ENCODE measurements around the gene RAD21L1.

The RAD21L1 gene

DNA sequence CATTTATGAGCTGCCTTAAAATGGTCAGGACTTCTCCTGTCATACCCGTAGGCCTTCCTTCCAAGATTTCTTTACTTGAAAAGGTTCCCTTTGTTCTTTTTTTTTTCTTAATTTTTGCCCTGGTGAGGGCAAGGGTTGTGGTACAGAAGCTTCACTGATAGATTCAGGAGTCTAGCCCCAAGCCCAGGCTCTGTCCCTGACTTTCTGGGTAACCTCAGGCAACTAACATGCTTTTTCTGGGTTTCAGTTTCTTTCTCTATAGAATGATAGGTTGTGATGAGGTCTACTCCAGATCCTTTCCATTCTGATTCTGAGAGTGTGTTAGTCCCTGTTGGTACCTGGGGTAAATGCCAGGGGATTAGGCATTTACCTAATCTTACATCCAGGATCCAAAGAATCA, 61.5 kb downstream of the RAD21L1 start:
- TF ChIP-seq EZH2phosphoT487 (conservative IDR thresholded peaks at IDR 0.05; ENCODE audit: low read length) = no peak
- TF ChIP-seq, protein P1, sequence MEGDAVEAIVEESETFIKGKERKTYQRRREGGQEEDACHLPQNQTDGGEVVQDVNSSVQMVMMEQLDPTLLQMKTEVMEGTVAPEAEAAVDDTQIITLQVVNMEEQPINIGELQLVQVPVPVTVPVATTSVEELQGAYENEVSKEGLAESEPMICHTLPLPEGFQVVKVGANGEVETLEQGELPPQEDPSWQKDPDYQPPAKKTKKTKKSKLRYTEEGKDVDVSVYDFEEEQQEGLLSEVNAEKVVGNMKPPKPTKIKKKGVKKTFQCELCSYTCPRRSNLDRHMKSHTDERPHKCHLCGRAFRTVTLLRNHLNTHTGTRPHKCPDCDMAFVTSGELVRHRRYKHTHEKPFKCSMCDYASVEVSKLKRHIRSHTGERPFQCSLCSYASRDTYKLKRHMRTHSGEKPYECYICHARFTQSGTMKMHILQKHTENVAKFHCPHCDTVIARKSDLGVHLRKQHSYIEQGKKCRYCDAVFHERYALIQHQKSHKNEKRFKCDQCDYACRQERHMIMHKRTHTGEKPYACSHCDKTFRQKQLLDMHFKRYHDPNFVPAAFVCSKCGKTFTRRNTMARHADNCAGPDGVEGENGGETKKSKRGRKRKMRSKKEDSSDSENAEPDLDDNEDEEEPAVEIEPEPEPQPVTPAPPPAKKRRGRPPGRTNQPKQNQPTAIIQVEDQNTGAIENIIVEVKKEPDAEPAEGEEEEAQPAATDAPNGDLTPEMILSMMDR (IDR thresholded peaks at IDR 0.05; ENCODE audit: insufficient read depth, low read length, poor library complexity, severe bottlenecking) = no peak
- Histone ChIP-seq H3F3A (ENCODE audit: insufficient read depth) (no peaks in the 10 kb centered on the region), H3K27me3 (ENCODE audit: low read length) (no peaks in the 10 kb centered on the region), H3K9me2 (replicated peaks; ENCODE audit: insufficient read depth, low read length) (no peaks in the 10 kb centered on the region), H3K9ac (ENCODE audit: low read length) (no peak overlapping the region), H3K4me3 (ENCODE audit: insufficient read depth, low read length, poor library complexity, severe bottlenecking) (no peak overlapping the region), H3K9me3 (ENCODE audit: insufficient read depth, low read length) (no peaks in the 10 kb centered on the region), H3K36me3 (ENCODE audit: low read length) (no peaks in the 10 kb centered on the region), H2AFZ (ENCODE audit: low read depth, low read length, severe bottlenecking) (no peak overlapping the region), H3K27ac (ENCODE audit: low read depth, low read length) (no peak overlapping the region), H4K20me1 (ENCODE audit: low read depth, low read length) (no peaks in the 10 kb centered on the region), H3K79me2 (ENCODE audit: insufficient read depth, low read length) (no peaks in the 10 kb centered on the region), H3K4me2 (ENCODE audit: low read depth, low read length, poor library complexity, severe bottlenecking) (no peak overlapping the region)

DNA sequence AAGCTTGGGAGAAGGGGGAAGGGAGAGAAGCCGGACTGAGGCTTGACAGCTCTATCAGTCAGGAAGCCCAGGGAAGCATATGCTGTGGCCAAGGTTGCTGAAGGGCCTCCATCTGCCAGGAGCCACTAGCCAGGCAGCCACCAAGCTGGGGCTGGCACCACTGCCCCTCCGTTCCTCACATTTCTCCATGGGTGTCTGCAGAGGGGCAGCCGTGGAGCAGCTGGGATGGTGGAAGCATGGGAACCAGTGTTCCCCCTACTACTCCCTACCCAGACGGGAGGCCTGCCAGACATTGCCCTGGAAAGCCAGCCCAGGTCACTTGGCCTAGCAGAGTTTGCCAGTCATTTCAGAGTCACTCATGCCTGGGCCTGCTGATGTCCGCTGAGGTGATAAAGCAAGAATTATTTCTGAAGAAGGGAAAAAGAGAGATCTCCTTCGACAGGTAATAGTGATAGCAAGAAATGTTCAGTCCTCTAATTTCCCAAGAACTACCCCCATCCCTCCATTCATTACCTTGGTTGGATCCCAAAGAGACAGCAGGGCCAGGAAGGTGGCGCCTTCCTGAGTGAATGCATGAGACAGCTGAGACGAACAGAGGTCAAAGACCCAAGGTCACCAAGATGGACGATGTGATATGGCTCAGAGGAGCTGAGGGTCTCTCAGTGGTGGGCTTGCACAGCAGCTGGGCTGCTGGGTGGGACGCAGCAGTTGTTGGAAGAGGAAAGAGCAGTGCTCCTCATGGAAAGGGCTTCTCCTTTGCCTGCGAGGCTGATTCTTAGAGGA, 62.1 kb downstream of the RAD21L1 start:
- Histone ChIP-seq H3K27ac (ENCODE audit: low read depth, low read length) (no peak overlapping the region), H3K27me3 (ENCODE audit: low read length) (no peaks in the 10 kb centered on the region), H3K4me3 (ENCODE audit: insufficient read depth, low read length, poor library complexity, severe bottlenecking) (no peak overlapping the region), H4K20me1 (ENCODE audit: low read depth, low read length) (no peaks in the 10 kb centered on the region), H3F3A (ENCODE audit: insufficient read depth) (no peaks in the 10 kb centered on the region), H2AFZ (ENCODE audit: low read depth, low read length, severe bottlenecking) (no peak overlapping the region), H3K9me3 (ENCODE audit: insufficient read depth, low read length) (no peaks in the 10 kb centered on the region), H3K36me3 (ENCODE audit: low read length) (no peaks in the 10 kb centered on the region), H3K9ac (ENCODE audit: low read length) (no peak overlapping the region), H3K4me2 (ENCODE audit: low read depth, low read length, poor library complexity, severe bottlenecking) (no peak overlapping the region), H3K9me2 (replicated peaks; ENCODE audit: insufficient read depth, low read length) (no peaks in the 10 kb centered on the region), H3K79me2 (ENCODE audit: insufficient read depth, low read length) (no peaks in the 10 kb centered on the region)
- TF ChIP-seq, protein P1 (IDR thresholded peaks at IDR 0.05; ENCODE audit: insufficient read depth, low read length, poor library complexity, severe bottlenecking) = no peak
- no peak for TF ChIP-seq EZH2phosphoT487 (conservative IDR thresholded peaks at IDR 0.05; ENCODE audit: low read length)

DNA sequence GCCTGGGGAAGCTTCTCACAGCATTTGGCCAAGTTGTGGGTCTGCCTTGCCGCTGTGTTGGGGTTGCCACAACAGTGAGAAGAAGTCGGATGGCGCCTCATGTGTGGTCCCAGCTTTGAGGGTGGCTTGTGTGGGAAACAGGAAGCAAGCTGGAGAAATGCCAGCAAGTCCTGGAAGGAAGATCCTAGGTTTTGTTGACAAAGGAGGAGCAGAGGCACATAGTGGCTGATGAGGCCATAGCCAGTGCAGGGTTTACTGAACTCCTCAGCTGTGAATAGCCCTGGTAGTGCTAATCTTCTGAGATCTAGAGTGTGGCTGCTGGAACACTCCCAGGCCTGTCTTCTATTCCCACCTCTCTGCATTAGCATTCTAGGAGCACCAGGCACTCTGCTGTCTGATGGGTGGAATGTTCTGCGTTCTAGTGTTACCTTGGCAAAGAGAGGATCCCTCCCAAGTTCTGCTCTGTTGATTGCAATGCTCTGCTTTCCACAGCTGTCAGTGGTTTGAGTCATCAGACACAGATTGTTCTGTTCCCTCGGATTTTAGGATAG, 65.4 kb downstream of the RAD21L1 start:
- TF ChIP-seq EZH2phosphoT487 (conservative IDR thresholded peaks at IDR 0.05; ENCODE audit: low read length) = no peak
- TF ChIP-seq, protein P1 (IDR thresholded peaks at IDR 0.05; ENCODE audit: insufficient read depth, low read length, poor library complexity, severe bottlenecking) = no peak
- no peaks in the 10 kb centered on the region for H3K9me2 ChIP-seq (replicated peaks; ENCODE audit: insufficient read depth, low read length)
- no peak overlapping the region for H3K4me2 ChIP-seq (ENCODE audit: low read depth, low read length, poor library complexity, severe bottlenecking)
- H3K27ac ChIP-seq (ENCODE audit: low read depth, low read length) = no peak overlapping the region
- no peaks in the 10 kb centered on the region for H3F3A ChIP-seq (ENCODE audit: insufficient read depth)
- H3K9ac ChIP-seq (ENCODE audit: low read length) = no peak overlapping the region
- no peaks in the 10 kb centered on the region for H3K9me3 ChIP-seq (ENCODE audit: insufficient read depth, low read length)
- H3K79me2 ChIP-seq (ENCODE audit: insufficient read depth, low read length) = no peaks in the 10 kb centered on the region
- no peaks in the 10 kb centered on the region for H3K27me3 ChIP-seq (ENCODE audit: low read length)
- no peak overlapping the region for H2AFZ ChIP-seq (ENCODE audit: low read depth, low read length, severe bottlenecking)
- H4K20me1 ChIP-seq (ENCODE audit: low read depth, low read length) = no peaks in the 10 kb centered on the region
- H3K4me3 ChIP-seq (ENCODE audit: insufficient read depth, low read length, poor library complexity, severe bottlenecking) = no peak overlapping the region
- H3K36me3 ChIP-seq (ENCODE audit: low read length) = no peaks in the 10 kb centered on the region
